HG03565 (cell line): ENCODE measurements around the gene FKBP5.
"Not testable (repeated sequence)": the region's sequence is repeated elsewhere in the genome, so short reads cannot be mapped to it uniquely, and the experiment has no call there.

Source experiments
- ATAC-seq: cut with Tn5 transposase; IDR thresholded peaks from one replicate; pipeline ENCODE4 v1.9.1; 2021; ENCODE audit warnings: mild to moderate bottlenecking, moderate library complexity; ENCODE audit not compliant: unreplicated experiment

The FKBP5 gene

GRCh38 chr6:35688605-35689322, at the start of gene FKBP5:
Gene FKBP5, minus strand, starts transcription at chr6:35688915. Its CDS starts 46,091 bp downstream, at chr6:35642824.
- ATAC-seq = peak; percentile 63

GRCh38 chr6:35737413-35738211, 48.9 kb upstream of the FKBP5 start:
- no peak for ATAC-seq

- no peak for ATAC-seq
Observed at GRCh38 chr6:35736982-35737412, 48.3 kb upstream of the FKBP5 start, which contains the start of gene ARMC12. Gene ARMC12, plus strand, starts transcription at chr6:35737032. Its CDS starts 77 bp downstream, at chr6:35737109.

- ATAC-seq = no peak
Observed at GRCh38 chr6:35736253-35736894, 47.7 kb upstream of the FKBP5 start.

- no peak for ATAC-seq
Observed at GRCh38 chr6:35735452-35735851, 46.7 kb upstream of the FKBP5 start.

- ATAC-seq = not testable (repeated sequence)
Observed at GRCh38 chr6:35734319-35734718, 45.6 kb upstream of the FKBP5 start.

- ATAC-seq = no peak
Observed at GRCh38 chr6:35733633-35734032, 44.9 kb upstream of the FKBP5 start.

GRCh38 chr6:35731736-35732532, 43.2 kb upstream of the FKBP5 start:
- ATAC-seq = peak; percentile 33

- peak; percentile 33 for ATAC-seq
Observed at GRCh38 chr6:35731414-35731735, 42.7 kb upstream of the FKBP5 start.

GRCh38 chr6:35730745-35731413, 42.2 kb upstream of the FKBP5 start:
- no peak for ATAC-seq

- ATAC-seq = no peak
Observed at GRCh38 chr6:35729722-35730121, 41.0 kb upstream of the FKBP5 start.

- ATAC-seq = no peak
Observed at GRCh38 chr6:35728683-35729678, 40.3 kb upstream of the FKBP5 start.

GRCh38 chr6:35727935-35728682, 39.4 kb upstream of the FKBP5 start:
- peak; percentile 43 for ATAC-seq

GRCh38 chr6:35727231-35727934, 38.7 kb upstream of the FKBP5 start:
- ATAC-seq = no peak

GRCh38 chr6:35725721-35726438, 37.2 kb upstream of the FKBP5 start:
- ATAC-seq = no peak

- no peak for ATAC-seq
Observed at GRCh38 chr6:35725081-35725708, 36.5 kb upstream of the FKBP5 start.

GRCh38 chr6:35724471-35724870, 35.8 kb upstream of the FKBP5 start:
- no peak for ATAC-seq
